H9 (cell line): ENCODE results near the gene LIN54. TPM values are rescaled to one million over a fixed set of nuclear protein-coding genes. Genes with fewer than 3 reads are reported as not detected.

Source experiments
- DNase-seq: peaks from one replicate; pipeline ENCODE4 v3.0.0-alpha.2; 2017
- H2AFZ ChIP-seq: one replicate; pipeline ENCODE4 v1.6.1; 2013; ENCODE audit warnings: mild to moderate bottlenecking, low read length, control low read depth, moderate library complexity
- H2AK5ac ChIP-seq: 2 replicates; pipeline ENCODE4 v1.6.1; 2013; ENCODE audit warnings: low read length, control low read depth, mixed read lengths; ENCODE audit not compliant: insufficient read length
- H2BK120ac ChIP-seq: one replicate; pipeline ENCODE4 v1.6.1; 2013; ENCODE audit warnings: low read depth, mild to moderate bottlenecking, low read length, control low read depth, inconsistent platforms; ENCODE audit not compliant: poor library complexity, severe bottlenecking
- H2BK12ac ChIP-seq: 2 replicates; pipeline ENCODE4 v1.6.1; 2013; ENCODE audit warnings: low read length, control low read depth, mixed read lengths, low read depth; ENCODE audit not compliant: insufficient read length
- H2BK15ac ChIP-seq: 2 replicates; pipeline ENCODE4 v1.6.1; 2013; ENCODE audit warnings: low read depth, low read length, control low read depth
- H2BK20ac ChIP-seq: one replicate; pipeline ENCODE4 v1.6.1; 2013; ENCODE audit warnings: low read depth, mild to moderate bottlenecking, low read length, control low read depth, inconsistent platforms; ENCODE audit not compliant: poor library complexity, severe bottlenecking
- H2BK5ac ChIP-seq: 2 replicates; pipeline ENCODE4 v1.6.1; 2013; ENCODE audit warnings: low read length, control low read depth, mixed read lengths; ENCODE audit not compliant: insufficient read length
- H3K14ac ChIP-seq: 2 replicates; pipeline ENCODE4 v1.6.1; 2013; ENCODE audit warnings: low read length, control low read depth; ENCODE audit not compliant: insufficient read depth
- H3K18ac ChIP-seq: 2 replicates; pipeline ENCODE4 v1.6.1; 2013; ENCODE audit warnings: low read depth, mild to moderate bottlenecking, mixed read lengths, low read length, control low read depth; ENCODE audit not compliant: insufficient read length
- H3K23ac ChIP-seq: 2 replicates; pipeline ENCODE4 v1.6.1; 2013; ENCODE audit warnings: low read length, control low read depth, mixed read lengths, low read depth; ENCODE audit not compliant: insufficient read length
- H3K23me2 ChIP-seq: 2 replicates; pipeline ENCODE4 v1.6.1; 2013; ENCODE audit warnings: low read depth, mild to moderate bottlenecking, mixed read lengths, low read length, control low read depth; ENCODE audit not compliant: insufficient read length, poor library complexity, severe bottlenecking
- H3K27ac ChIP-seq: 2 replicates; pipeline ENCODE4 v1.5.1; 2013; ENCODE audit warnings: low read length, control low read depth, mixed read lengths, low read depth; ENCODE audit not compliant: insufficient read length
- H3K27me3 ChIP-seq: 2 replicates; pipeline ENCODE4 v1.6.1; 2013; ENCODE audit warnings: low read length, control low read depth, inconsistent platforms; ENCODE audit not compliant: insufficient read depth
- H3K4ac ChIP-seq: 2 replicates; pipeline ENCODE4 v1.6.1; 2013; ENCODE audit warnings: low read depth, mild to moderate bottlenecking, control low read depth, inconsistent platforms, low read length, moderate library complexity
- H3K4me1 ChIP-seq: 2 replicates; pipeline ENCODE4 v1.6.1; 2013; ENCODE audit warnings: low read length, control low read depth, inconsistent platforms; ENCODE audit not compliant: insufficient read depth
- H3K4me2 ChIP-seq: 2 replicates; pipeline ENCODE4 v1.6.1; 2013; ENCODE audit warnings: low read length, control low read depth, mixed read lengths; ENCODE audit not compliant: insufficient read length, insufficient read depth
- H3K56ac ChIP-seq: 2 replicates; pipeline ENCODE4 v1.6.1; 2013; ENCODE audit warnings: low read depth, mild to moderate bottlenecking, mixed read lengths, low read length, control low read depth; ENCODE audit not compliant: insufficient read length
- H3K79me1 ChIP-seq: 2 replicates; pipeline ENCODE4 v1.6.1; 2013; ENCODE audit warnings: low read depth, mild to moderate bottlenecking, moderate library complexity, low read length, control low read depth, inconsistent platforms; ENCODE audit not compliant: insufficient read depth, poor library complexity, severe bottlenecking
- H3K79me2 ChIP-seq: 2 replicates; pipeline ENCODE4 v1.6.1; 2013; ENCODE audit warnings: low read length, control low read depth, inconsistent platforms; ENCODE audit not compliant: insufficient read depth
- H3K9ac ChIP-seq: 2 replicates; pipeline ENCODE4 v1.6.1; 2013; ENCODE audit warnings: low read length, control low read depth, mixed read lengths; ENCODE audit not compliant: insufficient read length; ENCODE audit errors: extremely low read depth
- H3K9me3 ChIP-seq: one replicate; pipeline ENCODE4 v1.6.1; 2013; ENCODE audit warnings: low read depth, low read length, inconsistent platforms; ENCODE audit not compliant: control insufficient read depth
- H3T11ph ChIP-seq: one replicate; pipeline ENCODE4 v1.6.1; 2013; ENCODE audit warnings: mild to moderate bottlenecking, low read length, control low read depth, inconsistent platforms
- H4K20me1 ChIP-seq: one replicate; pipeline ENCODE4 v1.6.1; 2013; ENCODE audit not compliant: control insufficient read depth, insufficient read length, insufficient read depth
- H4K5ac ChIP-seq: 2 replicates; pipeline ENCODE4 v1.6.1; 2013; ENCODE audit warnings: low read depth, mild to moderate bottlenecking, mixed read lengths, low read length, control low read depth; ENCODE audit not compliant: insufficient read length
- H4K8ac ChIP-seq: replicated peaks from 2 replicates; pipeline ENCODE4 v1.6.1; 2013; ENCODE audit warnings: low read length, control low read depth, mixed read lengths, low read depth; ENCODE audit not compliant: insufficient read length
- H4K91ac ChIP-seq: 2 replicates; pipeline ENCODE4 v1.6.1; 2013; ENCODE audit warnings: low read depth, mild to moderate bottlenecking, moderate library complexity, mixed read lengths, low read length, control low read depth; ENCODE audit not compliant: insufficient read length
- H3K27ac Mint-ChIP-seq, 3 experiments: 2 replicates in 2 of 3; 3 replicates in 1 of 3; pipeline ENCODE4 v1.8.0; 2020 to 2021; ENCODE audit warnings: mixed read lengths in 3 of 3, mild to moderate bottlenecking in 1 of 3, moderate library complexity in 1 of 3
- H3K27me3 Mint-ChIP-seq: 2 replicates; pipeline ENCODE4 v1.8.0; 2021; ENCODE audit warnings: low read depth, mild to moderate bottlenecking, moderate library complexity, mixed read lengths
- H3K36me3 Mint-ChIP-seq, 3 experiments: 2 replicates in 2 of 3; 3 replicates in 1 of 3; pipeline ENCODE4 v1.8.0; 2020 to 2021; ENCODE audit warnings: low read depth in 3 of 3, mixed read lengths in 3 of 3; ENCODE audit not compliant: insufficient read depth in 1 of 3
- H3K4me1 Mint-ChIP-seq, 2 experiments: 2 replicates each; pipeline ENCODE4 v1.8.0; 2020; ENCODE audit warnings: mixed read lengths in 2 of 2
- H3K4me3 Mint-ChIP-seq, 2 experiments: 2 replicates in 1 of 2; 3 replicates in 1 of 2; pipeline ENCODE4 v1.8.0; 2020 to 2021; ENCODE audit warnings: mild to moderate bottlenecking in 2 of 2, mixed read lengths in 2 of 2, moderate library complexity in 1 of 2
- H3K9me3 Mint-ChIP-seq, 2 experiments: 2 replicates in 1 of 2; 3 replicates in 1 of 2; pipeline ENCODE4 v1.8.0; 2020; ENCODE audit warnings: mild to moderate bottlenecking in 2 of 2, mixed read lengths in 2 of 2, moderate library complexity in 1 of 2
- total RNA-seq: library from RNA; stranded (reverse); gene quantifications from 2 replicates; pipeline ENCODE4 v1.2.1, GENCODE V29; 2021
- TF ChIP-seq, protein P1 (sequence below): fragments of 200-600 bp; sonication (generic); conservative IDR thresholded peaks from 3 replicates; pipeline ENCODE4 v1.8.0; 2021; ENCODE audit warnings: antibody characterized with exemption, mild to moderate bottlenecking

Gene LIN54
- total RNA-seq, 1 experiment from 2014 or later, result 16.3 TPM

DNA sequence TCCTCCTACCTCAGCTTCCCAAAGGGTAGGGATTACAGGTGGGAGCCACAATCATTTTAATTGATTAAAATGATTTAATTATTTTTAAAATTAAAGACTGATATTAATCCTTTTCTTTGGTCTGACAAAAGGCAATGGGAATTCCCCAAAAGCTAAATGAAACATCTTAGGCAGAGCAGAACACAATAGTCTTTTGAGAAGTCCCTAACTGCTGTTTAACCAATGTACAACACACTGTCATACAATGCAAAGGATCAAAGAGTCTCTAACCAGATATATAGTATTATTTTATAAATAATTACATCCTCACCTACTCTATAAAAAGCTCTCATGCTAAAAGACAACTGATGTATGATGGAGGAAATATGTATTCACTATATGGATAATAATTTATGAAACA, 63.1 kb downstream of the LIN54 start:
- Histone ChIP-seq H3K4me1 (no peaks in the 10 kb centered on the region), H2BK15ac (no peak overlapping the region), H2AK5ac (no peak overlapping the region), H3K9ac (no peak overlapping the region), H2BK20ac (no peak overlapping the region), H2BK12ac (no peak overlapping the region), H3K14ac (no peak overlapping the region), H3T11ph (no peak overlapping the region), H3K18ac (no peak overlapping the region), H4K20me1 (no peaks in the 10 kb centered on the region), H4K5ac (no peak overlapping the region), H3K79me1 (no peaks in the 10 kb centered on the region), H3K56ac (no peak overlapping the region), H2BK120ac (no peak overlapping the region), H2BK5ac (no peak overlapping the region), H3K4me2 (no peak overlapping the region), H3K23me2 (no peaks in the 10 kb centered on the region), H2AFZ (no peak overlapping the region), H3K79me2 (no peaks in the 10 kb centered on the region), H3K27me3 (no peaks in the 10 kb centered on the region; the same call in 1 of the 2 replicates), H3K23ac (no peak overlapping the region), H3K9me3 (no peaks in the 10 kb centered on the region), H4K91ac (no peak overlapping the region), H4K8ac (no peak overlapping the region), H3K4ac (no peak overlapping the region), H3K27ac (no peak overlapping the region)
- no peaks in the 10 kb centered on the region for H3K27me3 Mint-ChIP-seq
- peaks cover 0 to 5% (median 0%) of the 10 kb centered on the region in 3 experiments; a peak in 3 of 7 replicates for H3K36me3 Mint-ChIP-seq
- no peaks in the 10 kb centered on the region for H3K9me3 Mint-ChIP-seq
- H3K4me3 Mint-ChIP-seq, result no peak overlapping the region
- H3K4me1 Mint-ChIP-seq, result no peaks in the 10 kb centered on the region
- no peak for DNase-seq
- TF ChIP-seq, protein P1, sequence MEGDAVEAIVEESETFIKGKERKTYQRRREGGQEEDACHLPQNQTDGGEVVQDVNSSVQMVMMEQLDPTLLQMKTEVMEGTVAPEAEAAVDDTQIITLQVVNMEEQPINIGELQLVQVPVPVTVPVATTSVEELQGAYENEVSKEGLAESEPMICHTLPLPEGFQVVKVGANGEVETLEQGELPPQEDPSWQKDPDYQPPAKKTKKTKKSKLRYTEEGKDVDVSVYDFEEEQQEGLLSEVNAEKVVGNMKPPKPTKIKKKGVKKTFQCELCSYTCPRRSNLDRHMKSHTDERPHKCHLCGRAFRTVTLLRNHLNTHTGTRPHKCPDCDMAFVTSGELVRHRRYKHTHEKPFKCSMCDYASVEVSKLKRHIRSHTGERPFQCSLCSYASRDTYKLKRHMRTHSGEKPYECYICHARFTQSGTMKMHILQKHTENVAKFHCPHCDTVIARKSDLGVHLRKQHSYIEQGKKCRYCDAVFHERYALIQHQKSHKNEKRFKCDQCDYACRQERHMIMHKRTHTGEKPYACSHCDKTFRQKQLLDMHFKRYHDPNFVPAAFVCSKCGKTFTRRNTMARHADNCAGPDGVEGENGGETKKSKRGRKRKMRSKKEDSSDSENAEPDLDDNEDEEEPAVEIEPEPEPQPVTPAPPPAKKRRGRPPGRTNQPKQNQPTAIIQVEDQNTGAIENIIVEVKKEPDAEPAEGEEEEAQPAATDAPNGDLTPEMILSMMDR, result no peak
- H3K27ac Mint-ChIP-seq, result no peak overlapping the region
